ENCODE data around the gene ZNF791. TPM values are rescaled to one million over a fixed set of nuclear protein-coding genes. Genes with fewer than 3 reads are reported as not detected.
"Not testable (repeated sequence)": the region's sequence is repeated elsewhere in the genome, so short reads cannot be mapped to it uniquely, and the experiment has no call there.

ZNF791 gene
- 11.7 and 13.6 TPM in 2 replicates for total RNA-seq (2014; rRNA removed; shearing (Covaris generic); ENCODE audit: low replicate concordance)

DNA sequence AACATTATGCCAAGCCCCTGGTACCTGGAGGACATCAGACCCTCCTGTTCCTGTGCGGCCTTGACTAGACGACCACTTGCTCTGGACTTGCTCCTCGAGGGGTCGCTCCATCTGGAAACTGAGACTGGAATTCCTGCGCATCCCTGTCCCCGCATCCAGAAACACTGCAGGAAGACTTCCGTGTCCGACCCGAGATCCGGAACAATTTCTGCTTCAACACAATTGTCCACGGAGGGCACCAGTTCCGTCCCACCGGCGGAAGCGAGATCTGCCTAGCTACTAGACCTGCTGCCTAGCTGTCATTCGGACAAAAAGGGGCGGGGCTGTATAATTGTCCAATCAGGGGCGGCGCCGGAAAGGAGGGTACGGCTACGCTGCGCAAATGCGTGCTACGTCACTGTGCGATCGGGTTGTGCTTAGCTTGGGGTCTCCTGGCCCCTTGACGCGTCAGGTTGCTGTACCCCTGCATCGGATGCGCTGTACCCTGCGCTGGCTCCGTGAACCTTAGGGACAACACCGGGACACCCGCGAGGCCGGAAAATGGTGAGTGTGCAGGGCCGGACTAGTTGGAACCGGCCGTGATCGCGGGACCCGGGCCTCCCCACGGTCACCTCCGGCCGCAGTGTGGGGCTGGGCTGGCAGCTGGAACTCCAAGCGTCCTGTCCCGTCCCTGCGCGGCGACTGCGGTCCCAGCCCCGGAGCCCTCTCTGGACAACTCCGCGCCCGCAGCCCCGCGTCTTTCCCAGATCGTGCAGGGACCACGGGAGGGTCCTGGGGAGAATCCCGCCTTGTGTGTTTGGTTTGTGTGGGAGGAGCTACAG lies at the start of gene ZNF791, which contains the start of gene ZNF490:
ZNF791 (plus strand) TSS at position 381 of the 821 bp plus-strand sequence; CDS start at position 541, 160 bp downstream.
ZNF490 (minus strand) TSS at position 274 of the 821 bp plus-strand sequence; CDS start at position 141, 133 bp downstream.
- peak; percentile 100 for DNase-seq
- Histone ChIP-seq H3K4me3 (peak within 1 kb of the TSS; percentile 95), H3K27me3 (no peaks in the 10 kb centered on the region), H3K9me3 (no peaks in the 10 kb centered on the region; the same call in 1 of the 2 replicates), H3K36me3 (peaks cover 64% of the 10 kb centered on the region)

GRCh38 chr19:12564016-12564664 lies 46.6 kb upstream of the ZNF791 start:
- Histone ChIP-seq H3K4me3 (no peak overlapping the region), H3K27me3 (no peaks in the 10 kb centered on the region), H3K9me3 (no peaks in the 10 kb centered on the region), H3K36me3 (no peaks in the 10 kb centered on the region)
- DNase-seq = peak; percentile 87

- DNase-seq = not testable (repeated sequence)
Observed at GRCh38 chr19:12566380-12566779, 44.3 kb upstream of the ZNF791 start.

DNA sequence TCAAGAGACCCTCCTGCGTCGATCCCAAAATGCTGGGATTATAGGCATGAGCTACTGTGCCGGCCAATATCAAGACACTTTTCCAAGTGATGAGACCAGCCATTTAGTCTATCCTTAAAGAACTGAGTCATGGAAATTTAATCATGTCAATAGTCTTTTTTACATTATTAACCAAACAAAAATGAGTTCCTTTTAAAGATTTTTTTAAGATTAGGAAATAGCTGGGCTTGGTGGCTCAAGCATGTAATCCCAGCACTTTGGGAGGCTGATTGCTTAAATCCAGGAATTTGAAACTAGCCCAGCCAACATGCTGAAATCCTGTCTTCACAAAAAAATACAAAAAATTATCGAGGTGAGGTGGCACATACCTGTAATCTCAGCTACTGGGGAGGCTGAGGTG lies 42.8 kb upstream of the ZNF791 start:
- H3K9me3 ChIP-seq = no peaks in the 10 kb centered on the region
- H3K4me3 ChIP-seq = no peak overlapping the region
- DNase-seq = no peak
- no peaks in the 10 kb centered on the region for H3K27me3 ChIP-seq
- H3K36me3 ChIP-seq = no peaks in the 10 kb centered on the region

More at GRCh38 chr19:12566380-12566779, 44.3 kb upstream of the ZNF791 start:
- not testable (repeated sequence) for H3K9me3 ChIP-seq, H3K27me3 ChIP-seq, H3K4me3 ChIP-seq, H3K36me3 ChIP-seq

- Histone ChIP-seq H3K27me3 (no peaks in the 10 kb centered on the region), H3K4me3 (no peak overlapping the region), H3K36me3 (peaks cover 23% of the 10 kb centered on the region), H3K9me3 (peaks cover 7% of the 10 kb centered on the region)
- DNase-seq = no peak
Observed at GRCh38 chr19:12574036-12574435, 36.7 kb upstream of the ZNF791 start.

DNA sequence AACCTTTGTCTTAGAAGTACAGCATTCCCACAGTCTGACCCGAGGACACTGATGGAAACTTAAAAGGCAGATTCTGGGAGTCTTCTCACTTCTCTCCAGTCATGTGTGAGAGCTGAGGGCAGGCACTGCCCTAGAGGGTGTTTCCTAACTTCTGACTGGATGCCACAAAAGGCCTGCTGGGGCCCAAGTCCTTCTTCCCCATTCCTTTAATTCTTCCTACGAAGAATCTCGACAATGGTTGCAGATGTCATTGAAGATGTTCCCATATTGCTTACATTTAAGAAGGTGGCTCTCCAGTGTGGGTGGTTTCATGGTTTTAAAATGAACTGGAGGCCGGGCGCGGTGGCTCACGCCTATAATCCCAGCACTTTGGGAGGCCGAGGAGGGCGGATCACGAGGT lies 32.1 kb upstream of the ZNF791 start:
- H3K36me3 ChIP-seq = peaks cover 65% of the 10 kb centered on the region
- H3K27me3 ChIP-seq = no peaks in the 10 kb centered on the region
- peaks cover 48% of the 10 kb centered on the region for H3K9me3 ChIP-seq
- DNase-seq = no peak
- H3K4me3 ChIP-seq = no peak overlapping the region

DNA sequence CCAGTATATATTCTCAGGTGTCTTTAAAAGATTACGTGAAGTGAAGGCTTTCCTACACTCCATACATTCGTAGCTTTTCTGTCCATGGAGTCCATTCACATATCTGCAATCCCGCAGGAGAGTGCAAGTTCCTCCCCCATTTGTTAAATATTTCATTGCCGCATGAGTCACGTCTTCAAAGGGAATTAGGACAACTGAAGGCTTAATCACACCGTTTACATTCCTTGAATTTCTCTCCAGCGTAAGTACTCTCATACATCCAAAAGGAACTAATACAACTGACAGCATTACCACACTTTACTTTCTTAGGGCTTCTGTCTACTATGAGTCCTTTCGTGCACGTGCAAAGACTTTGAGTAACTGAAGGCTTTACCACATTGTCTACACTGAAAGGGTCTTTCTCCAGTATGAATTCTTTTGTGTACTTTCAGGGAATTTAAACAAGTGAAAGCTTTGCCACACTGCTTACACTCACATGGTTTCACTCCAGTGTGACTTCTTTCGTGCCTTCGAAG lies 30.5 kb upstream of the ZNF791 start:
- Histone ChIP-seq H3K27me3 (no peaks in the 10 kb centered on the region), H3K4me3 (no peak overlapping the region), H3K36me3 (peaks cover 62% of the 10 kb centered on the region), H3K9me3 (peaks cover 47% of the 10 kb centered on the region)
- DNase-seq = peak; percentile 14

- Histone ChIP-seq H3K27me3 (no peaks in the 10 kb centered on the region), H3K9me3 (peaks cover 50% of the 10 kb centered on the region), H3K4me3 (no peak overlapping the region), H3K36me3 (peaks cover 62% of the 10 kb centered on the region)
- no peak for DNase-seq
Observed at GRCh38 chr19:12581100-12581499, 29.6 kb upstream of the ZNF791 start.

GRCh38 chr19:12596485-12596884 lies 14.2 kb upstream of the ZNF791 start:
- Histone ChIP-seq H3K9me3 (no peaks in the 10 kb centered on the region), H3K4me3 (no peak overlapping the region), H3K27me3 (no peaks in the 10 kb centered on the region)

DNA sequence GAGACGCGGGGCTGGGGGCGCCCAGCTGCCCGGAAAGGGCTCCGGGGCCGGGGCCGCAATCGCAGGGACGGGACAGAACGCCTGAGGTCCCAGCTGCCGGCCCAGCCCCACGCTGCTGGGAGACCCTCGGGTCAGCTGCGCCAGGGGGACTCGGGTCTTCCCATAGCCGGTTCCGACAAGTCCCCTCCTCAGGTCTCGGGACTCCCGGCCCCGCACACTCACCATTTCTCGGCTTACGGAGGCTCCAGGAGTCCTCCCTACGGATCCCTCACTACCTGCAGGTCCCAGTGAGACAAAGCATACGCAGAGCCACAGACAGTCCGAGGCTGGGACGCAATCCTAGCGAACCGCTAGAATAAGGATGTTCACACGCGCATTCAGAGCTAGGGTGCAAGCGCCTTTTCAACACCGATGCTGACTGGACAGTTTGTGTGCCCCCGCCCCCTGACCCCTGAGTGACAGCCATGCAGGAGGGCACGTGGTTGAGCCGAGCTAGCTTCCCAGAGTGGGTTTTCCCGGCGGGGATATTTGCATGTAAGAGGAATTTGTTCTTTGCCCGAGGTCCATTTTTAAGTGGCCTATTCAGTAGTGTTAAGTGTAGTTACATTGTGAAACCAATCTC lies 13.7 kb upstream of the ZNF791 start:
- Histone ChIP-seq H3K27me3 (no peaks in the 10 kb centered on the region), H3K36me3 (peaks cover 11% of the 10 kb centered on the region), H3K9me3 (no peaks in the 10 kb centered on the region), H3K4me3 (no peak overlapping the region)
- DNase-seq = no peak

More at GRCh38 chr19:12596485-12596884, 14.2 kb upstream of the ZNF791 start:
- H3K36me3 ChIP-seq = peaks cover 11% of the 10 kb centered on the region
- DNase-seq = no peak

- no peak overlapping the region for H3K4me3 ChIP-seq
- no peak for DNase-seq
- peaks cover 11% of the 10 kb centered on the region for H3K36me3 ChIP-seq
- no peaks in the 10 kb centered on the region for H3K27me3 ChIP-seq
- no peaks in the 10 kb centered on the region for H3K9me3 ChIP-seq
Observed at GRCh38 chr19:12597594-12597993, 13.1 kb upstream of the ZNF791 start.

DNA sequence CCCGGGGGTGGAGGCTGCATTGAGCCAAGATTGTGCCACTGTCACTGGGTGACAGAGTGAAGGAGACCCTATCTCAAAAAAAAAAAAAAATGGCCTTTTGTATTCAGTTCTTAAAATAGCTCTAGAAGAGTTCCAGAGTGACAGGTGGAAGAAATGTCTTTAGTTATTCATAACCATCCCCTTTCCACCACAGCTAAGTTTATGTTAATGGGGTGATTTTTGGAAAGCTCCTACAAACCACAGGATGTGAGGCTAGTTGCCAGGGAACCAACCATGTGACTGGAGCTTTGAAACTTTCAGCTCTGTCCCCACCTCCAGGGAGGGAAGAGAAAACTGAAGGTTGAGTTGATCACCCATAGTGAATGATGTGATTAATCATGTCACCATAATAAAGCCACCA lies 7.0 kb upstream of the ZNF791 start:
- Histone ChIP-seq H3K9me3 (no peaks in the 10 kb centered on the region), H3K27me3 (no peaks in the 10 kb centered on the region), H3K36me3 (peaks cover 34% of the 10 kb centered on the region), H3K4me3 (no peak overlapping the region)
- peak; percentile 45 for DNase-seq

- DNase-seq = no peak
- no peaks in the 10 kb centered on the region for H3K9me3 ChIP-seq
- H3K36me3 ChIP-seq = peaks cover 47% of the 10 kb centered on the region
- H3K4me3 ChIP-seq = no peak overlapping the region
- no peaks in the 10 kb centered on the region for H3K27me3 ChIP-seq
Observed at GRCh38 chr19:12606796-12607195, 3.9 kb upstream of the ZNF791 start.

GRCh38 chr19:12607631-12608030 lies 3.1 kb upstream of the ZNF791 start:
- Histone ChIP-seq H3K4me3 (no peak overlapping the region), H3K36me3 (peaks cover 54% of the 10 kb centered on the region), H3K9me3 (no peaks in the 10 kb centered on the region), H3K27me3 (no peaks in the 10 kb centered on the region)
- DNase-seq = no peak

- H3K27me3 ChIP-seq = no peaks in the 10 kb centered on the region
- peak overlapping the region; percentile 95 for H3K4me3 ChIP-seq
- H3K9me3 ChIP-seq = no peaks in the 10 kb centered on the region; the same call in 1 of the 2 replicates
- peak; percentile 90 for DNase-seq
- peaks cover 70% of the 10 kb centered on the region for H3K36me3 ChIP-seq
Observed at GRCh38 chr19:12611361-12611699, 610 bp downstream of the ZNF791 start.

DNA sequence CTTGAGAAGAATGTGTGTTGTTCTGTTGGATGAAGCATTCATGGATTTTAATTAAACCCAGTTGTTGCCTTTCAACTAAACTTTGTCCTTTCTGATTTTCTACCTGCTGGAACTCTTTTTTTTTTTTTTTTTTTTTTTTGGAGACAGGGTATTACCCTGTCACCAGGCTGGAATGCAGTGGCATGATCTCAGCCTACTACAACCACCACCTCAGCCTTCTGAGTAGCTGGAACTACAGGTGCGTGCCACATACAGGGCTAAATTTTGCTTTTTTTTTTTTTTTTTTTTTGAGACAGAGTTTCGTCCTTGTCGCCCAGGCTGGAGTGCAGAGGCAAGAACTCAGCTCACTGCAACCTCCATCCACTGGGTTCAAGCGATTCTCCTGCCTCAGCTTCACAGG lies 6.9 kb downstream of the ZNF791 start:
- Histone ChIP-seq H3K36me3 (peaks cover 84% of the 10 kb centered on the region), H3K4me3 (no peak overlapping the region), H3K27me3 (no peaks in the 10 kb centered on the region), H3K9me3 (peaks cover 36% of the 10 kb centered on the region)
- no peak for DNase-seq

Data from MG63 (cell line).